ENCODE results near the gene PIKFYVE.

The PIKFYVE gene

GRCh38 chr2:208406474-208407451, 140.7 kb downstream of the PIKFYVE start, which contains the start of gene PTH2R:
Gene PTH2R (plus strand): TSS chr2:208406792. CDS start chr2:208407044, 252 bp downstream.
- POLR2A ChIA-PET: no interaction called here
- CTCF ChIA-PET: interaction anchor here (0.7 to 1.5 kb wide), 4 partner anchors 12 to 1015 kb away, joined by 3 to 7 read pairs (median 4); no protein-coding TSS in a partner anchor
- no peak for TF ChIP-seq CTCF (IDR thresholded peaks at IDR 0.05; ENCODE audit: insufficient read depth, low read length, missing control alignments)
- H3K4me3 ChIP-seq (ENCODE audit: low read depth, low read length): no peak within 1 kb of the TSS
- DNase-seq (ENCODE audit: low read depth, low spot score): no peak

- CTCF ChIA-PET: interaction anchor here (0.7 to 1.5 kb wide), 4 partner anchors 13 to 1015 kb away, joined by 3 to 7 read pairs (median 4); no protein-coding TSS in a partner anchor
- no peak overlapping the region for H3K4me3 ChIP-seq (ENCODE audit: low read depth, low read length)
- POLR2A ChIA-PET: no interaction called here
- DNase-seq (ENCODE audit: low read depth, low spot score): no peak
- no peak for TF ChIP-seq CTCF (IDR thresholded peaks at IDR 0.05; ENCODE audit: insufficient read depth, low read length, missing control alignments)
These were observed 141.6 kb downstream of the PIKFYVE start for GRCh38 chr2:208407667-208408066.

All from AG04449 (cell line).